IPS DF 6.9 (cell line): Measurements from ENCODE around the gene PLXDC1.

Experiments
- DNase-seq: peaks from one replicate; pipeline ENCODE4 v3.0.0-alpha.2; 2013; ENCODE audit warnings: low read depth, low spot score
- H3K27ac ChIP-seq: one replicate; pipeline ENCODE4 v1.5.1; 2013; ENCODE audit warnings: low read length, control low read depth
- H3K27me3 ChIP-seq: 2 replicates; pipeline ENCODE4 v1.6.1; 2013; ENCODE audit warnings: mild to moderate bottlenecking, low read length; ENCODE audit not compliant: control insufficient read depth, insufficient read depth
- H3K36me3 ChIP-seq: 2 replicates; pipeline ENCODE4 v1.6.1; 2013; ENCODE audit warnings: low read length; ENCODE audit not compliant: control insufficient read depth, insufficient read depth
- H3K4me1 ChIP-seq: 2 replicates; pipeline ENCODE4 v1.6.1; 2013; ENCODE audit warnings: low read length; ENCODE audit not compliant: control insufficient read depth, insufficient read depth
- H3K4me3 ChIP-seq: 2 replicates; pipeline ENCODE4 v1.5.1; 2013; ENCODE audit warnings: mild to moderate bottlenecking, low read length
- H3K9me3 ChIP-seq: 2 replicates; pipeline ENCODE4 v1.6.1; 2013; ENCODE audit warnings: low read length, inconsistent platforms; ENCODE audit not compliant: control insufficient read depth, insufficient read depth
- WGBS: extraction: QIAGEN DNeasy Blood & Tissue Kit; methylation state at CpG from one replicate; pipeline ENCODE4 v1.1.7; 2013; ENCODE audit warnings: mixed read lengths, missing lambda C conversion rate; ENCODE audit not compliant: insufficient read length, insufficient coverage; 5-methylcytosine and 5-hydroxymethylcytosine counted together

Gene PLXDC1

GRCh38 chr17:39113871-39114270 lies 37.6 kb downstream of the PLXDC1 start:
- no CpG with 5 or more reads among the region's 2 CpGs for WGBS
- no peaks in the 10 kb centered on the region for H3K9me3 ChIP-seq

DNA sequence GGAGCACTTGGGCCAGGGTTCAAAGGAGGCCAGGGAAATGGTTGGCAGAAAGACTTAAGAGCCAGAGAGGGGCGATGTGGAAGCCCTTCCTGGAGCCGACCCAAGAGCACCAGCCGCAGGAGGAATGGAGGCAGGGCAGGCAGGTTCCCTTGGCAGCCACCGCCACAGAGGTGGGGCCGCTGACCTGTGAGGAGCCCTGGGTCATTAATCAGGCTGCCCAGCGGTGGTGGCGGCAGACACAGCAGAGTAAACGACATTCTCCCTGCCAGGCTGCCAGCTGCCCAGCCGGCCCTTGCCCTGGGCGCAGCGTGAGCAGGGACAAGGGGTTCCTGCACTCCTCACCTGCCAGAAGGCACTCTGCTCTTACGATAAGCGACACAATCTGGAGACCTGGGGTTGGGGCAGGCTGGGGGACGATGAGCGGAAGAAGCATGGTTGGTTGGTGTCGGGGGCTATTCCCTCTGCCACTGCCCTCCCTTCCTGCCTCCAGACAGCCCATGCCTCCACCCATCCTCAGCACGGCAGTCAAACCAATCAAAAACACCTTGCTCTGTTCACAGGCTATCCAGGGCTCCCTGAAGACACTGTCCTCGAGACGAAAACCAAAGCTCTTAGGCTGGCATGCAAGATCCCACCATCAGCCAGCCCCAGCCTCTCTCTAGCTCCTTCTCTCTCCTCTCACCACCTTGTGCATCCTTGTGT lies 40.9 kb downstream of the PLXDC1 start:
- H3K27me3 ChIP-seq, result no peaks in the 10 kb centered on the region
- no peaks in the 10 kb centered on the region for H3K9me3 ChIP-seq
- H3K36me3 ChIP-seq, result no peaks in the 10 kb centered on the region
- H3K4me1 ChIP-seq, result no peaks in the 10 kb centered on the region; the same call in 1 of the 2 replicates
- no peak overlapping the region for H3K27ac ChIP-seq
- no CpG with 5 or more reads among the region's 19 CpGs for WGBS
- no peak for DNase-seq
- H3K4me3 ChIP-seq, result no peak overlapping the region

More at GRCh38 chr17:39113871-39114270, 37.6 kb downstream of the PLXDC1 start:
- no peak for DNase-seq
- Histone ChIP-seq H3K27me3 (no peaks in the 10 kb centered on the region), H3K36me3 (no peaks in the 10 kb centered on the region), H3K4me3 (no peak overlapping the region), H3K4me1 (no peaks in the 10 kb centered on the region; the same call in 1 of the 2 replicates), H3K27ac (no peak overlapping the region)

- DNase-seq, result no peak
- no peaks in the 10 kb centered on the region for H3K27me3 ChIP-seq
- WGBS, result no CpG with 5 or more reads among the region's 23 CpGs
- no peaks in the 10 kb centered on the region for H3K36me3 ChIP-seq
- H3K4me1 ChIP-seq, result no peaks in the 10 kb centered on the region; the same call in 1 of the 2 replicates
- H3K9me3 ChIP-seq, result no peaks in the 10 kb centered on the region
- H3K4me3 ChIP-seq, result no peak overlapping the region
- no peak overlapping the region for H3K27ac ChIP-seq
Observed at GRCh38 chr17:39108461-39109375, 42.7 kb downstream of the PLXDC1 start.

DNA sequence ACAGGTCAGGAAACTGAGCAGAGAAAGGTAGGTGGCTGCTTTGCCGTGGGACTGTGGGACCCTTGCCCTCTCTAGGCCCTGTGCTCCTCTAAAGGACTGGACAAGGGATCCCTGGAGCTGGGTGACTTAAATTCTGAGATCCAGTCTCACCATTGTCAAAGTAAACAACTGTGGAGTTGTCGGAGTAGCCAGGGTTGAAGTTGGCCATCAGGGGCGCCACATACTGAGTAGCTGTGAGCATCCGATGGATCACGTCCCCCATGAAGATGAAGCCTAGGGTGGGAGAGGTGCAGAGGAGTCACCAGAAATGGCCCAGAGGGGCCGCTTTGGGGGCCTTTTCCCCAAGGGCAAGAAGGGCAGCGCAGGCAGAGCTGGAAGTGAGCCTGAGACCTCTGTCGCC lies 43.5 kb downstream of the PLXDC1 start:
- Histone ChIP-seq H3K4me3 (no peak overlapping the region), H3K36me3 (no peaks in the 10 kb centered on the region), H3K27me3 (no peaks in the 10 kb centered on the region), H3K27ac (no peak overlapping the region), H3K9me3 (no peaks in the 10 kb centered on the region), H3K4me1 (no peaks in the 10 kb centered on the region; the same call in 1 of the 2 replicates)
- no CpG with 5 or more reads among the region's 8 CpGs for WGBS
- no peak for DNase-seq

DNA sequence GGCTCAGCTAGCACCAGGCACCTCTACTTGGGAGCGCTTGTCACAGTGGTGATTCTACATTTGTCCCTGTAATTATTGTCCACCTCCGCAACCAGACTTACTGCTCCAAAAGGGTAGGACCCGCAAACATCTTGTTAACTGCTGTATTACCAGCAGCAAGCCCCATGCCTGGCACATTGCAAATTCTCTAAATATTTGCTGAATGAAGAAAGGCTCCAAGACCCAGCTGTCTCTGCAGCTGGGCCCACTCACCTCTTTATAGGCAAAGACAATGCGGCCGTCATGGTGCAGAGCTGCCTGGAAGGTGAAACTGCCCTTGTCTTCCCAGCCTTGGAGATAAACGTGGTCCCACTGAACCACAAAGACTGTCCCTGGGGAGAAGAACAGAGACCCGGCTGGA lies 44.3 kb downstream of the PLXDC1 start:
- no peaks in the 10 kb centered on the region for H3K9me3 ChIP-seq
- no peaks in the 10 kb centered on the region for H3K36me3 ChIP-seq
- WGBS, result no CpG with 5 or more reads among the region's 7 CpGs
- no peaks in the 10 kb centered on the region for H3K27me3 ChIP-seq
- DNase-seq, result no peak
- no peak overlapping the region for H3K27ac ChIP-seq
- H3K4me3 ChIP-seq, result no peak overlapping the region
- H3K4me1 ChIP-seq, result no peaks in the 10 kb centered on the region; the same call in 1 of the 2 replicates

GRCh38 chr17:39105705-39106104 lies 45.7 kb downstream of the PLXDC1 start:
- no peak overlapping the region for H3K27ac ChIP-seq
- no CpG with 5 or more reads among the region's 9 CpGs for WGBS
- no peaks in the 10 kb centered on the region; the same call in 1 of the 2 replicates for H3K4me1 ChIP-seq
- no peak for DNase-seq
- H3K4me3 ChIP-seq, result no peak overlapping the region
- no peaks in the 10 kb centered on the region for H3K9me3 ChIP-seq
- no peaks in the 10 kb centered on the region for H3K36me3 ChIP-seq
- no peaks in the 10 kb centered on the region for H3K27me3 ChIP-seq

DNA sequence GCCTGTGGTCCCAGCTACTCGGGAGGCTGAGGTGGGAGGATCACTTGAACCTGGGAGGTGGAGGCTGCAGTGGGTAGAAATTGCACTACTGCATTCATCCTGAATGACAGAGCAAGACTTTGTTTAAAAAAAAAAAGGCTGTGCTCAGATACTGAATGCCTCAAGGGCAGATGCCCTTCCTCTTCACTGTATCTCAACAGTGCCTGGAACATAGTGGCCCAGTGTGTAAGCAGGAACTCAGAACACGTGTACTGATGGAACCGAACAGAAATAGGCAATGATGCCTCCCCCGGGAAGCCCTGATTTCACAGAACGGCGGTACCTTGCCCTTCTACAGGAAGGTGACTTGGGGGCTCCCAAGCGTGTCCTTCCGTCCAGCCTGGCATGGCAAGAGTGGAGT lies 46.8 kb downstream of the PLXDC1 start:
- Histone ChIP-seq H3K9me3 (no peaks in the 10 kb centered on the region), H3K4me3 (no peak overlapping the region), H3K4me1 (no peaks in the 10 kb centered on the region; the same call in 1 of the 2 replicates), H3K27ac (no peak overlapping the region), H3K27me3 (no peaks in the 10 kb centered on the region), H3K36me3 (no peaks in the 10 kb centered on the region)
- no CpG with 5 or more reads among the region's 8 CpGs for WGBS
- DNase-seq, result no peak

DNA sequence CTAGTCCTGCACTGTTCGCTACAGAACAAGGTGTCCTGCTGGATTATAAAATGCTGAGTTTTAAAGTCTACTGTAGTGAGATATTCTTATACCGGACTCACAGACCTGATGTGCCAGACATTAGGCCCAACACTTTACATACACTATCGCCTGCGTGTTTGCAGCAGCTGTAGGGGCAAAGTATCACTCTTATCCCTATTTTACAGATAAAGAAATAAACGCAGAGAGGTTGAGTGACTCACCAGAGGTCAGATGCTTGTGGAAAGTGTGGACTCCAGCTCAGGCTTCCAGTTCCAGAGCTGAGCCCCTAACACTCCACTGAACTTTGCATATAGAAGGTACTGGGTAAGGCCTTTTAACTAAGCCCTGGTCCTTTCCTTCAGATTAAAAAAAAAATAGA lies 47.4 kb downstream of the PLXDC1 start:
- no peak overlapping the region for H3K4me3 ChIP-seq
- no peak for DNase-seq
- H3K27me3 ChIP-seq, result no peaks in the 10 kb centered on the region
- no peaks in the 10 kb centered on the region for H3K36me3 ChIP-seq
- H3K9me3 ChIP-seq, result no peaks in the 10 kb centered on the region
- no peaks in the 10 kb centered on the region; the same call in 1 of the 2 replicates for H3K4me1 ChIP-seq
- no CpG with 5 or more reads among the region's 5 CpGs for WGBS
- H3K27ac ChIP-seq, result no peak overlapping the region

DNA sequence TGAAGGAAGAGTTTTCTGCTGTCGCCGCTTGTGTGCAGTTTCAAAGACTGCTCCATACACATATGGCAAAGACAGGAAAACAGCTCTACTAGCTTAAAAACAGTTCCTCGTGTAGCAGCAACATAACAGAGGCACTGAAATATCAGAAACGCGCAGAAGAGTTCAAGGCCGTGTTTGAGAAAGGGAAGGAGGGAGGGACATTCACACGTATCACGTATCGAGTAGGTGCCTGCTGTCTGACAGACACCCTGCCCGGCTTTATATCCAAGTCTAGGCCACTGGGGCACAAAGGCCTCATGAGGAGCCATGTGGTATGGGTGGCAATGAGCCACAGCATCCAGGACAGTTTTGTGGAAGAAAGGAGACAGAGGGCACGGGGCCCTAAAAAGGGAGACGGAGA lies 50.3 kb downstream of the PLXDC1 start:
- no peak for DNase-seq
- H3K27ac ChIP-seq, result no peak overlapping the region
- H3K4me1 ChIP-seq, result peaks cover 1% of the 10 kb centered on the region
- no peaks in the 10 kb centered on the region for H3K36me3 ChIP-seq
- no peaks in the 10 kb centered on the region for H3K9me3 ChIP-seq
- no CpG with 5 or more reads among the region's 12 CpGs for WGBS
- H3K4me3 ChIP-seq, result no peak overlapping the region
- no peaks in the 10 kb centered on the region for H3K27me3 ChIP-seq

GRCh38 chr17:39100530-39100929 lies 50.9 kb downstream of the PLXDC1 start:
- no peak overlapping the region for H3K27ac ChIP-seq
- H3K36me3 ChIP-seq, result no peaks in the 10 kb centered on the region
- no CpG with 5 or more reads among the region's 9 CpGs for WGBS
- no peaks in the 10 kb centered on the region for H3K9me3 ChIP-seq
- DNase-seq, result no peak
- H3K4me3 ChIP-seq, result no peak overlapping the region
- H3K27me3 ChIP-seq, result no peaks in the 10 kb centered on the region
- H3K4me1 ChIP-seq, result peaks cover 1% of the 10 kb centered on the region
